Panc1 (cell line): ENCODE results near the gene ATL2.

Experiments used
- TCF7L2 ChIP-seq: IDR thresholded peaks from 2 replicates; pipeline ENCODE4 v1.6.1; 2011; ENCODE audit warnings: mild to moderate bottlenecking, low read depth, low read length, inconsistent platforms
- TF ChIP-seq, protein P1 (sequence below): fragments of 450-650 bp; IDR thresholded peaks from 2 replicates; pipeline ENCODE4 v1.5.1; 2017; ENCODE audit warnings: mild to moderate bottlenecking

DNA sequence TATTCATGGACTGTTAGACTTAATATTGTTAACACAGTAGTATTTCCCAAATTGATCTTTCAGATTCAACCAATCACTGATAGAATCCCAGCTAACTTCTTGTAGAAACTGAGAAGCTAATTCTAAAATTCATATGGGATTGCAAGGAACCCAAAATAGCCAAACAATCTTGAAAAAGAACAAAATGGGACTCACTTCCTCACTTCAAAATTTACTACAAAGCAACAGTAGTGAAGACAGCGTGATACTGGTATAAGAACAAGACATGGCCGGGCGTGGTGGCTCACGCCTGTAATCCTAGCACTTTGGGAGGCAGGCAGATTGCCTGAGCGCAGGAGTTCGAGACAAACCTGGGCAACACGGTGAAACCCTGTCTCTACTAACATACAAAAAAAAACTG, 46.3 kb downstream of the ATL2 start:
- TF ChIP-seq, protein P1, sequence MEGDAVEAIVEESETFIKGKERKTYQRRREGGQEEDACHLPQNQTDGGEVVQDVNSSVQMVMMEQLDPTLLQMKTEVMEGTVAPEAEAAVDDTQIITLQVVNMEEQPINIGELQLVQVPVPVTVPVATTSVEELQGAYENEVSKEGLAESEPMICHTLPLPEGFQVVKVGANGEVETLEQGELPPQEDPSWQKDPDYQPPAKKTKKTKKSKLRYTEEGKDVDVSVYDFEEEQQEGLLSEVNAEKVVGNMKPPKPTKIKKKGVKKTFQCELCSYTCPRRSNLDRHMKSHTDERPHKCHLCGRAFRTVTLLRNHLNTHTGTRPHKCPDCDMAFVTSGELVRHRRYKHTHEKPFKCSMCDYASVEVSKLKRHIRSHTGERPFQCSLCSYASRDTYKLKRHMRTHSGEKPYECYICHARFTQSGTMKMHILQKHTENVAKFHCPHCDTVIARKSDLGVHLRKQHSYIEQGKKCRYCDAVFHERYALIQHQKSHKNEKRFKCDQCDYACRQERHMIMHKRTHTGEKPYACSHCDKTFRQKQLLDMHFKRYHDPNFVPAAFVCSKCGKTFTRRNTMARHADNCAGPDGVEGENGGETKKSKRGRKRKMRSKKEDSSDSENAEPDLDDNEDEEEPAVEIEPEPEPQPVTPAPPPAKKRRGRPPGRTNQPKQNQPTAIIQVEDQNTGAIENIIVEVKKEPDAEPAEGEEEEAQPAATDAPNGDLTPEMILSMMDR, result no peak
- no peak for TF ChIP-seq TCF7L2
